ENCODE results near the gene ADPGK.

The ADPGK gene

GRCh38 chr15:72782274-72783003 lies 1.1 kb downstream of the ADPGK start:
- DNase-seq: no peak
- Histone ChIP-seq H3K9ac (ENCODE audit: low read length) (peak overlapping the region; percentile 97), H4K91ac (ENCODE audit: low read length) (no peak overlapping the region), H4K8ac (ENCODE audit: low read length) (no peak overlapping the region), H3K9me3 (ENCODE audit: control insufficient read depth, low read length) (no peaks in the 10 kb centered on the region), H3K4me2 (ENCODE audit: low read length, poor library complexity, severe bottlenecking) (peak overlapping the region; percentile 76), H3K27ac (ENCODE audit: low read length, poor library complexity, severe bottlenecking) (no peak overlapping the region), H2BK120ac (ENCODE audit: low read depth, low read length) (no peak overlapping the region), H3K36me3 (ENCODE audit: control insufficient read depth in 1 of 2, insufficient read depth in 2 of 2, low read depth in 1 of 2, low read length in 2 of 2) (peaks cover 3 to 14% of the 10 kb centered on the region in 2 experiments), H3K79me1 (replicated peaks; ENCODE audit: low read length, poor library complexity, severe bottlenecking) (peaks cover 9% of the 10 kb centered on the region), H2BK5ac (ENCODE audit: low read depth, low read length, poor library complexity, severe bottlenecking) (no peak overlapping the region), H3K4ac (ENCODE audit: low read depth in 1 of 2, low read length in 2 of 2) (no peak overlapping the region), H2BK15ac (ENCODE audit: low read depth, poor library complexity, severe bottlenecking) (no peak overlapping the region), H2AFZ (ENCODE audit: low read depth, low read length) (no peak overlapping the region), H3K27me3 (ENCODE audit: control insufficient read depth in 1 of 2, insufficient read depth in 1 of 2, low read length in 2 of 2) (no peaks in the 10 kb centered on the region), H3K23ac (ENCODE audit: low read length in 2 of 2) (no peak overlapping the region), H2BK12ac (ENCODE audit: low read length in 2 of 2) (no peak overlapping the region), H3K4me3 (ENCODE audit: insufficient read depth in 1 of 2, low read depth in 1 of 2, low read length in 2 of 2) (peak overlapping the region in 1 of 2 experiments; percentile 97), H2AK5ac (ENCODE audit: low read length, severe bottlenecking) (no peak overlapping the region), H3K18ac (ENCODE audit: low read depth in 1 of 2, low read length in 2 of 2) (no peak overlapping the region), H3K14ac (ENCODE audit: low read length in 2 of 2) (no peak overlapping the region), H3K4me1 (ENCODE audit: control insufficient read depth, insufficient read depth, low read depth, low read length) (peaks cover 13% of the 10 kb centered on the region)
- 64% methylated on average over 10 of the region's 14 CpGs for WGBS

GRCh38 chr15:72781631-72782030 lies 1.9 kb downstream of the ADPGK start:
- no peak overlapping the region for H2AFZ ChIP-seq (ENCODE audit: low read depth, low read length)
- H3K4me2 ChIP-seq (ENCODE audit: low read length, poor library complexity, severe bottlenecking): no peak overlapping the region
- peaks cover 13% of the 10 kb centered on the region for H3K4me1 ChIP-seq (ENCODE audit: control insufficient read depth, insufficient read depth, low read depth, low read length)
- H2BK5ac ChIP-seq (ENCODE audit: low read depth, low read length, poor library complexity, severe bottlenecking): no peak overlapping the region
- no peak overlapping the region for H3K23ac ChIP-seq (ENCODE audit: low read length in 2 of 2)
- no peak overlapping the region for H4K8ac ChIP-seq (ENCODE audit: low read length)
- no peak overlapping the region for H4K91ac ChIP-seq (ENCODE audit: low read length)
- H3K4ac ChIP-seq (ENCODE audit: low read depth in 1 of 2, low read length in 2 of 2): no peak overlapping the region
- H3K18ac ChIP-seq (ENCODE audit: low read depth in 1 of 2, low read length in 2 of 2): no peak overlapping the region
- no peak overlapping the region for H2BK15ac ChIP-seq (ENCODE audit: low read depth, poor library complexity, severe bottlenecking)
- no peaks in the 10 kb centered on the region for H3K27me3 ChIP-seq (ENCODE audit: control insufficient read depth in 1 of 2, insufficient read depth in 1 of 2, low read length in 2 of 2)
- no peak overlapping the region for H3K27ac ChIP-seq (ENCODE audit: low read length, poor library complexity, severe bottlenecking)
- no peak overlapping the region for H2BK120ac ChIP-seq (ENCODE audit: low read depth, low read length)
- peaks cover 14% of the 10 kb centered on the region for H3K79me1 ChIP-seq (replicated peaks; ENCODE audit: low read length, poor library complexity, severe bottlenecking)
- peak overlapping the region in 1 of 2 experiments; percentile 97 for H3K4me3 ChIP-seq (ENCODE audit: insufficient read depth in 1 of 2, low read depth in 1 of 2, low read length in 2 of 2)
- H3K36me3 ChIP-seq (ENCODE audit: control insufficient read depth in 1 of 2, insufficient read depth in 2 of 2, low read depth in 1 of 2, low read length in 2 of 2): peaks cover 3 to 21% of the 10 kb centered on the region in 2 experiments
- no peaks in the 10 kb centered on the region for H3K9me3 ChIP-seq (ENCODE audit: control insufficient read depth, low read length)
- peak overlapping the region; percentile 97 for H3K9ac ChIP-seq (ENCODE audit: low read length)
- no peak overlapping the region for H2AK5ac ChIP-seq (ENCODE audit: low read length, severe bottlenecking)
- 94% methylated on average over 5 of the region's 6 CpGs for WGBS
- no peak overlapping the region for H2BK12ac ChIP-seq (ENCODE audit: low read length in 2 of 2)
- H3K14ac ChIP-seq (ENCODE audit: low read length in 2 of 2): no peak overlapping the region
- no peak for DNase-seq

GRCh38 chr15:72778796-72779195 lies 4.8 kb downstream of the ADPGK start:
- no peak overlapping the region for H2BK15ac ChIP-seq (ENCODE audit: low read depth, poor library complexity, severe bottlenecking)
- H3K14ac ChIP-seq (ENCODE audit: low read length in 2 of 2): no peak overlapping the region
- no peak overlapping the region for H3K4me3 ChIP-seq (ENCODE audit: insufficient read depth in 1 of 2, low read depth in 1 of 2, low read length in 2 of 2)
- no peak overlapping the region for H2BK5ac ChIP-seq (ENCODE audit: low read depth, low read length, poor library complexity, severe bottlenecking)
- peaks cover 7% of the 10 kb centered on the region for H3K4me1 ChIP-seq (ENCODE audit: control insufficient read depth, insufficient read depth, low read depth, low read length)
- DNase-seq: peak; percentile 37
- no peak overlapping the region for H2BK12ac ChIP-seq (ENCODE audit: low read length in 2 of 2)
- no peak overlapping the region for H2BK120ac ChIP-seq (ENCODE audit: low read depth, low read length)
- no peak overlapping the region for H3K23ac ChIP-seq (ENCODE audit: low read length in 2 of 2)
- no peaks in the 10 kb centered on the region for H3K27me3 ChIP-seq (ENCODE audit: control insufficient read depth in 1 of 2, insufficient read depth in 1 of 2, low read length in 2 of 2)
- H4K8ac ChIP-seq (ENCODE audit: low read length): no peak overlapping the region
- H4K91ac ChIP-seq (ENCODE audit: low read length): no peak overlapping the region
- H3K9ac ChIP-seq (ENCODE audit: low read length): no peak overlapping the region
- peaks cover 32% of the 10 kb centered on the region for H3K79me1 ChIP-seq (replicated peaks; ENCODE audit: low read length, poor library complexity, severe bottlenecking)
- no peak overlapping the region for H3K4ac ChIP-seq (ENCODE audit: low read depth in 1 of 2, low read length in 2 of 2)
- H2AFZ ChIP-seq (ENCODE audit: low read depth, low read length): no peak overlapping the region
- no peak overlapping the region for H2AK5ac ChIP-seq (ENCODE audit: low read length, severe bottlenecking)
- no peak overlapping the region for H3K18ac ChIP-seq (ENCODE audit: low read depth in 1 of 2, low read length in 2 of 2)
- peaks cover 10 to 39% of the 10 kb centered on the region in 2 experiments for H3K36me3 ChIP-seq (ENCODE audit: control insufficient read depth in 1 of 2, insufficient read depth in 2 of 2, low read depth in 1 of 2, low read length in 2 of 2)
- H3K27ac ChIP-seq (ENCODE audit: low read length, poor library complexity, severe bottlenecking): no peak overlapping the region
- no peaks in the 10 kb centered on the region for H3K9me3 ChIP-seq (ENCODE audit: control insufficient read depth, low read length)
- H3K4me2 ChIP-seq (ENCODE audit: low read length, poor library complexity, severe bottlenecking): no peak overlapping the region
- 86% methylated on average over 6 of the region's 6 CpGs for WGBS

- H4K8ac ChIP-seq (ENCODE audit: low read length): no peak overlapping the region
- no peak overlapping the region for H2BK12ac ChIP-seq (ENCODE audit: low read length in 2 of 2)
- no peak overlapping the region for H3K4me3 ChIP-seq (ENCODE audit: insufficient read depth in 1 of 2, low read depth in 1 of 2, low read length in 2 of 2)
- no peak overlapping the region for H3K27ac ChIP-seq (ENCODE audit: low read length, poor library complexity, severe bottlenecking)
- no peaks in the 10 kb centered on the region for H3K27me3 ChIP-seq (ENCODE audit: control insufficient read depth in 1 of 2, insufficient read depth in 1 of 2, low read length in 2 of 2)
- H3K36me3 ChIP-seq (ENCODE audit: control insufficient read depth in 1 of 2, insufficient read depth in 2 of 2, low read depth in 1 of 2, low read length in 2 of 2): peaks cover 17 to 61% of the 10 kb centered on the region in 2 experiments
- H4K91ac ChIP-seq (ENCODE audit: low read length): no peak overlapping the region
- H2AFZ ChIP-seq (ENCODE audit: low read depth, low read length): no peak overlapping the region
- no peak overlapping the region for H3K4me2 ChIP-seq (ENCODE audit: low read length, poor library complexity, severe bottlenecking)
- WGBS: 84% methylated on average over 2 of the region's 2 CpGs
- no peak overlapping the region for H3K14ac ChIP-seq (ENCODE audit: low read length in 2 of 2)
- H3K4ac ChIP-seq (ENCODE audit: low read depth in 1 of 2, low read length in 2 of 2): no peak overlapping the region
- no peak overlapping the region for H3K23ac ChIP-seq (ENCODE audit: low read length in 2 of 2)
- no peak for DNase-seq
- no peak overlapping the region for H3K18ac ChIP-seq (ENCODE audit: low read depth in 1 of 2, low read length in 2 of 2)
- H2BK5ac ChIP-seq (ENCODE audit: low read depth, low read length, poor library complexity, severe bottlenecking): no peak overlapping the region
- no peaks in the 10 kb centered on the region for H3K9me3 ChIP-seq (ENCODE audit: control insufficient read depth, low read length)
- H2BK15ac ChIP-seq (ENCODE audit: low read depth, poor library complexity, severe bottlenecking): no peak overlapping the region
- peaks cover 2% of the 10 kb centered on the region for H3K4me1 ChIP-seq (ENCODE audit: control insufficient read depth, insufficient read depth, low read depth, low read length)
- no peak overlapping the region for H2AK5ac ChIP-seq (ENCODE audit: low read length, severe bottlenecking)
- no peak overlapping the region for H2BK120ac ChIP-seq (ENCODE audit: low read depth, low read length)
- H3K79me1 ChIP-seq (replicated peaks; ENCODE audit: low read length, poor library complexity, severe bottlenecking): peaks cover 41% of the 10 kb centered on the region
- H3K9ac ChIP-seq (ENCODE audit: low read length): no peak overlapping the region
Observed at GRCh38 chr15:72774696-72775383, 8.7 kb downstream of the ADPGK start.
